Activated T-cell treated with anti-CD3 and anti-CD28 coated beads, Interleukin-2, amount 50 U/mL, for 24 hours (primary cell): ENCODE measurements around the gene PPP1R12A.
A peak's percentile ranks its signal among the peaks of the same experiment; 100 is the strongest.
"Not testable (repeated sequence)": the region's sequence is repeated elsewhere in the genome, so short reads cannot be mapped to it uniquely, and the experiment has no call there.

ENCODE experiments used
- DNase-seq: peaks from one replicate; pipeline ENCODE4 v3.0.0-alpha.2; 2020
- H3K27ac Mint-ChIP-seq: 2 replicates; pipeline ENCODE4 v1.8.0; 2020; ENCODE audit warnings: mild to moderate bottlenecking, mixed read lengths
- H3K27me3 Mint-ChIP-seq: 2 replicates; pipeline ENCODE4 v1.8.0; 2020; ENCODE audit warnings: mixed read lengths
- H3K36me3 Mint-ChIP-seq: 2 replicates; pipeline ENCODE4 v1.8.0; 2020; ENCODE audit warnings: low read depth, mixed read lengths
- H3K4me1 Mint-ChIP-seq: 2 replicates; pipeline ENCODE4 v1.8.0; 2020; ENCODE audit warnings: low read depth, mixed read lengths
- H3K4me3 Mint-ChIP-seq: 2 replicates; pipeline ENCODE4 v1.8.0; 2020; ENCODE audit warnings: mild to moderate bottlenecking, moderate library complexity, mixed read lengths
- H3K9me3 Mint-ChIP-seq: 2 replicates; pipeline ENCODE4 v1.8.0; 2020; ENCODE audit warnings: mixed read lengths

The PPP1R12A gene

GRCh38 chr12:79827484-79827883 is 107.4 kb downstream of the PPP1R12A start:
- peaks cover 73% of the 10 kb centered on the region for H3K36me3 Mint-ChIP-seq
- no peaks in the 10 kb centered on the region for H3K9me3 Mint-ChIP-seq
- H3K27me3 Mint-ChIP-seq, result no peaks in the 10 kb centered on the region
- no peak for DNase-seq
- H3K4me1 Mint-ChIP-seq, result peaks cover 38% of the 10 kb centered on the region
- no peak overlapping the region for H3K27ac Mint-ChIP-seq
- H3K4me3 Mint-ChIP-seq, result no peak overlapping the region

- DNase-seq, result no peak
- no peaks in the 10 kb centered on the region for H3K27me3 Mint-ChIP-seq
- no peaks in the 10 kb centered on the region for H3K9me3 Mint-ChIP-seq
- no peak overlapping the region for H3K4me3 Mint-ChIP-seq
- no peak overlapping the region for H3K27ac Mint-ChIP-seq
- H3K36me3 Mint-ChIP-seq, result peaks cover 67% of the 10 kb centered on the region
- peaks cover 30% of the 10 kb centered on the region for H3K4me1 Mint-ChIP-seq
Observed at GRCh38 chr12:79826267-79827128, 108.4 kb downstream of the PPP1R12A start.

GRCh38 chr12:79822475-79822874 is 112.4 kb downstream of the PPP1R12A start:
- Mint-ChIP-seq H3K27ac (no peak overlapping the region), H3K36me3 (peaks cover 68% of the 10 kb centered on the region), H3K27me3 (no peaks in the 10 kb centered on the region), H3K9me3 (no peaks in the 10 kb centered on the region), H3K4me1 (peaks cover 22% of the 10 kb centered on the region), H3K4me3 (no peak overlapping the region)
- no peak for DNase-seq

- Mint-ChIP-seq H3K4me1 (peaks cover 16% of the 10 kb centered on the region), H3K9me3 (no peaks in the 10 kb centered on the region), H3K4me3 (no peak overlapping the region), H3K27ac (no peak overlapping the region), H3K27me3 (no peaks in the 10 kb centered on the region), H3K36me3 (peaks cover 69% of the 10 kb centered on the region)
- no peak for DNase-seq
Observed at GRCh38 chr12:79818856-79819255, 116.0 kb downstream of the PPP1R12A start.

GRCh38 chr12:79784366-79785065 is 150.4 kb downstream of the PPP1R12A start:
- peaks cover 77% of the 10 kb centered on the region for H3K36me3 Mint-ChIP-seq
- H3K27ac Mint-ChIP-seq, H3K27me3 Mint-ChIP-seq, H3K4me3 Mint-ChIP-seq, H3K9me3 Mint-ChIP-seq, H3K4me1 Mint-ChIP-seq, DNase-seq: not testable (repeated sequence)

- no peak for DNase-seq
- Mint-ChIP-seq H3K4me3 (no peak overlapping the region), H3K27ac (peak overlapping the region; percentile 51), H3K9me3 (no peaks in the 10 kb centered on the region), H3K4me1 (peaks cover 7% of the 10 kb centered on the region), H3K27me3 (no peaks in the 10 kb centered on the region), H3K36me3 (peaks cover 69% of the 10 kb centered on the region)
Observed at GRCh38 chr12:79782172-79782900, 152.6 kb downstream of the PPP1R12A start.

- Mint-ChIP-seq H3K27ac (no peak overlapping the region), H3K36me3 (peaks cover 72% of the 10 kb centered on the region), H3K9me3 (no peaks in the 10 kb centered on the region)
Observed at GRCh38 chr12:79778802-79779448, 156.0 kb downstream of the PPP1R12A start.

GRCh38 chr12:79776111-79776510 is 158.8 kb downstream of the PPP1R12A start:
- Mint-ChIP-seq H3K9me3 (no peaks in the 10 kb centered on the region), H3K4me1 (no peaks in the 10 kb centered on the region), H3K4me3 (no peak overlapping the region), H3K27me3 (no peaks in the 10 kb centered on the region), H3K36me3 (peaks cover 62% of the 10 kb centered on the region), H3K27ac (no peak overlapping the region)
- DNase-seq, result no peak

More at GRCh38 chr12:79778802-79779448, 156.0 kb downstream of the PPP1R12A start:
- H3K27me3 Mint-ChIP-seq, result no peaks in the 10 kb centered on the region
- peaks cover 7% of the 10 kb centered on the region for H3K4me1 Mint-ChIP-seq
- H3K4me3 Mint-ChIP-seq, result no peak overlapping the region
- DNase-seq, result no peak

- DNase-seq, result no peak
- H3K4me3 Mint-ChIP-seq, result no peak overlapping the region
- no peak overlapping the region for H3K27ac Mint-ChIP-seq
- no peaks in the 10 kb centered on the region for H3K4me1 Mint-ChIP-seq
- H3K9me3 Mint-ChIP-seq, result no peaks in the 10 kb centered on the region
- H3K27me3 Mint-ChIP-seq, result no peaks in the 10 kb centered on the region
- peaks cover 61% of the 10 kb centered on the region for H3K36me3 Mint-ChIP-seq
Observed at GRCh38 chr12:79775355-79776027, 159.4 kb downstream of the PPP1R12A start.

- Mint-ChIP-seq H3K9me3 (no peaks in the 10 kb centered on the region), H3K4me1 (no peaks in the 10 kb centered on the region), H3K27me3 (no peaks in the 10 kb centered on the region), H3K27ac (no peak overlapping the region), H3K4me3 (no peak overlapping the region), H3K36me3 (peaks cover 47% of the 10 kb centered on the region)
- DNase-seq, result no peak
Observed at GRCh38 chr12:79773896-79774295, 161.0 kb downstream of the PPP1R12A start.

- no peaks in the 10 kb centered on the region for H3K4me1 Mint-ChIP-seq
- no peak overlapping the region for H3K4me3 Mint-ChIP-seq
- DNase-seq, result no peak
- H3K9me3 Mint-ChIP-seq, result no peaks in the 10 kb centered on the region
- H3K27me3 Mint-ChIP-seq, result no peaks in the 10 kb centered on the region
- peaks cover 23% of the 10 kb centered on the region for H3K36me3 Mint-ChIP-seq
- no peak overlapping the region for H3K27ac Mint-ChIP-seq
Observed at GRCh38 chr12:79769860-79770485, 164.9 kb downstream of the PPP1R12A start.

- Mint-ChIP-seq H3K27ac (no peak overlapping the region), H3K36me3 (peaks cover 16% of the 10 kb centered on the region), H3K4me3 (no peak overlapping the region), H3K4me1 (no peaks in the 10 kb centered on the region), H3K9me3 (no peaks in the 10 kb centered on the region), H3K27me3 (no peaks in the 10 kb centered on the region)
- DNase-seq, result no peak
Observed at GRCh38 chr12:79769189-79769859, 165.6 kb downstream of the PPP1R12A start.
